Measurements from ENCODE around the gene WIPF2. TPM values are rescaled to one million over a fixed set of nuclear protein-coding genes. Genes with fewer than 3 reads are reported as not detected.
"Not testable (repeated sequence)": the region's sequence is repeated elsewhere in the genome, so short reads cannot be mapped to it uniquely, and the experiment has no call there.

WIPF2 gene
- polyA plus RNA-seq, 2 of the 4 experiments (the other 2 are of a cell fraction): 13.8 to 21.5 TPM

GRCh38 chr17:40198576-40198975 is 20.5 kb upstream of the WIPF2 start:
- no peak for FAIRE-seq
- Histone ChIP-seq H3K4me1 (peaks cover 7% of the 10 kb centered on the region), H3K27ac (no peak overlapping the region), H3K4me3 (peak overlapping the region; percentile 33; the same call in 2 of the 3 replicates), H3K9me3 (peaks cover 5% of the 10 kb centered on the region; the same call in 2 of the 3 replicates), H3K4me2 (peak overlapping the region; percentile 48)
- 75% methylated on average over 5 of the region's 5 CpGs for WGBS (ENCODE audit: missing lambda C conversion rate)
- POLR2A ChIA-PET: interaction anchor here (0.6 to 1.2 kb wide), 3 partner anchors 20 to 98 kb away, joined by 4 to 6 read pairs (median 4); partner anchors contain the start of gene NR1D1
- ATAC-seq: no peak
- no peak for TF ChIP-seq PHF8 (IDR thresholded peaks at IDR 0.05; ENCODE audit: borderline replicate concordance, low read depth)
- no peak for TF ChIP-seq HMGXB4 (CRISPR knock-in tag; IDR thresholded peaks at IDR 0.05; ENCODE audit: borderline replicate concordance)
- TF ChIP-seq CHD4 (IDR thresholded peaks at IDR 0.05; ENCODE audit: borderline replicate concordance): no peak
- TF ChIP-seq E2F6 (IDR thresholded peaks at IDR 0.05; ENCODE audit: borderline replicate concordance, low read depth): no peak
- no peak for TF ChIP-seq FOSL2 (IDR thresholded peaks at IDR 0.05)
- no peak for TF ChIP-seq FOSL2 (CRISPR knock-in tag; IDR thresholded peaks at IDR 0.05)
- no peak for TF ChIP-seq ZSCAN20 (CRISPR knock-in tag; IDR thresholded peaks at IDR 0.05)
- TF ChIP-seq HEYL (CRISPR knock-in tag; IDR thresholded peaks at IDR 0.05): no peak
- TF ChIP-seq RAD21 (conservative IDR thresholded peaks at IDR 0.05 in 1 of 2, IDR thresholded peaks at IDR 0.05 in 1 of 2): no peak
- CTCF ChIA-PET: interaction anchor here (0.7 to 14.1 kb wide), 13 partner anchors 7 to 185 kb away, joined by 3 to 232 read pairs (median 6); partner anchors contain the start of genes CDC6, CSF3 and WIPF2
- no peak for DNase-seq (ENCODE audit: low read depth in 1 of 2, low spot score in 1 of 2)

GRCh38 chr17:40203131-40203530 is 16.0 kb upstream of the WIPF2 start:
- Histone ChIP-seq H3K27ac (no peak overlapping the region), H3K4me1 (no peaks in the 10 kb centered on the region), H3K4me3 (no peak overlapping the region), H3K4me2 (no peak overlapping the region), H3K9me3 (no peaks in the 10 kb centered on the region)
- TF ChIP-seq USF2 (IDR thresholded peaks at IDR 0.05) (no peak), JUNB (IDR thresholded peaks at IDR 0.05) (no peak)
- ChIA-PET CTCF (interaction anchor here (0.6 to 14.1 kb wide), 18 partner anchors 8 to 222 kb away, joined by 3 to 232 read pairs (median 6); partner anchors contain the start of genes CDC6 and WIPF2), POLR2A (interaction anchor here (1.7 kb wide), 1 partner anchor 15 kb away, joined by 3 read pairs; no protein-coding TSS in a partner anchor)
- no peak for DNase-seq (ENCODE audit: low read depth in 1 of 2, low spot score in 1 of 2)
- no peak for ATAC-seq
- no peak for FAIRE-seq
- 88% methylated on average over 4 of the region's 4 CpGs for WGBS (ENCODE audit: missing lambda C conversion rate)

- DNase-seq (ENCODE audit: low read depth in 1 of 2, low spot score in 1 of 2); H3K4me2 ChIP-seq; H3K4me3 ChIP-seq; FAIRE-seq; H3K4me1 ChIP-seq; H3K9me3 ChIP-seq; H3K27ac ChIP-seq; ATAC-seq; POLR2A ChIA-PET: not testable (repeated sequence)
- WGBS (ENCODE audit: missing lambda C conversion rate): 93% methylated on average over 8 of the region's 8 CpGs
- CTCF ChIA-PET: interaction anchor here (5.6 to 14.1 kb wide), 3 partner anchors 14 to 88 kb away, joined by 35 to 232 read pairs (median 157); partner anchors contain the start of gene CDC6
Observed at GRCh38 chr17:40206193-40206592, 12.9 kb upstream of the WIPF2 start.

- DNase-seq (ENCODE audit: low read depth in 1 of 2, low spot score in 1 of 2) (no peak), ATAC-seq (peak; percentile 36 to 54; a peak in 5 of 6 replicates), FAIRE-seq (no peak)
- H3K27ac ChIP-seq: no peak overlapping the region
- H3K9me3 ChIP-seq: no peaks in the 10 kb centered on the region
- TF ChIP-seq ELK1 (IDR thresholded peaks at IDR 0.05; ENCODE audit: low read depth, low read length) (no peak), RAD21 (conservative IDR thresholded peaks at IDR 0.05 in 1 of 2, IDR thresholded peaks at IDR 0.05 in 1 of 2) (no peak), RFX5 (IDR thresholded peaks at IDR 0.05) (no peak), PBX3 (IDR thresholded peaks at IDR 0.05) (no peak), CBX2 (IDR thresholded peaks at IDR 0.05; ENCODE audit: borderline replicate concordance, low read depth) (no peak), BCL3 (IDR thresholded peaks at IDR 0.05) (no peak), JUN (IDR thresholded peaks at IDR 0.05) (no peak), CHD2 (IDR thresholded peaks at IDR 0.05; ENCODE audit: low read length, partially characterized antibody) (no peak), EHF (CRISPR knock-in tag; IDR thresholded peaks at IDR 0.05) (no peak), CEBPB (IDR thresholded peaks at IDR 0.05) (no peak), ESRRA (IDR thresholded peaks at IDR 0.05; ENCODE audit: borderline replicate concordance, low read length) (no peak)
- no peak overlapping the region for H3K4me3 ChIP-seq
- no peaks in the 10 kb centered on the region for H3K4me1 ChIP-seq
- ChIA-PET CTCF (interaction anchor here (0.6 to 14.1 kb wide), 9 partner anchors 8 to 145 kb away, joined by 3 to 157 read pairs (median 8); partner anchors contain the start of gene WIPF2), POLR2A (interaction anchor here (1.1 kb wide), 1 partner anchor 70 kb away, joined by 4 read pairs; no protein-coding TSS in a partner anchor)
- H3K4me2 ChIP-seq: no peak overlapping the region
- 64% methylated on average over 2 of the region's 2 CpGs for WGBS (ENCODE audit: missing lambda C conversion rate)
Observed at GRCh38 chr17:40209404-40210093, 9.6 kb upstream of the WIPF2 start.
